Heart right ventricle (tissue), 16 donors: ENCODE data around the gene PTDSS2. TPM values are rescaled to one million over a fixed set of nuclear protein-coding genes. Genes with fewer than 3 reads are reported as not detected.
A peak's percentile ranks its signal among the peaks of the same experiment; 100 is the strongest.

Experiments
- ATAC-seq, 8 donors: fragments of 200-7000 bp; cut with Tn5 transposase; one replicate each; pipeline ENCODE4 v1.9.1; 2020; ENCODE audit warnings: mild to moderate bottlenecking in 8 of 8, moderate library complexity in 8 of 8, moderate number of reproducible peaks in 1 of 8
- DNase-seq, 2 donors: peaks; one replicate each; pipeline ENCODE4 v3.0.0-alpha.2; 2020
- H3K27ac ChIP-seq, 10 donors: fragments of 200-600 bp; sonication (generic) in 2 of 10; one replicate each; pipeline versions ENCODE4 v1.5.0 to v1.8.0; 2020 to 2022; ENCODE audit warnings: mild to moderate bottlenecking in 3 of 10
- H3K27me3 ChIP-seq, 7 donors: fragments of 200-600 bp; one replicate each; pipeline ENCODE4 v1.8.0; 2021 to 2022; ENCODE audit warnings: mild to moderate bottlenecking in 2 of 7
- H3K36me3 ChIP-seq, 9 donors: fragments of 200-600 bp; sonication (generic) in 1 of 9; one replicate each; pipeline versions ENCODE4 v1.5.0 to v1.8.0; 2020 to 2022; ENCODE audit warnings: mild to moderate bottlenecking in 2 of 9
- H3K4me1 ChIP-seq, 9 donors: fragments of 200-600 bp; sonication (generic) in 1 of 9; one replicate each; pipeline versions ENCODE4 v1.5.0 to v1.8.0; 2020 to 2022; ENCODE audit warnings: mild to moderate bottlenecking in 4 of 9
- H3K4me3 ChIP-seq, 10 donors: fragments of 200-600 bp; sonication (generic) in 2 of 10; one replicate each; pipeline versions ENCODE4 v1.5.0 to v1.8.0; 2020 to 2022; ENCODE audit warnings: mild to moderate bottlenecking in 7 of 10, moderate library complexity in 2 of 10
- H3K9me3 ChIP-seq, 11 donors: fragments of 200-600 bp in 10 of 11; sonication (generic) in 2 of 11; one replicate each; pipeline versions ENCODE4 v1.5.0 to v1.8.0; 2013 to 2022; ENCODE audit warnings: mild to moderate bottlenecking in 2 of 11, control low read depth in 1 of 11, moderate library complexity in 1 of 11
- WGBS, 2 donors: extraction: QIAGEN DNeasy Blood & Tissue Kit; methylation state at CpG; one replicate each; pipeline ENCODE4 v1.1.7; 2013; ENCODE audit warnings: inconsistent platforms in 1 of 2; 5-methylcytosine and 5-hydroxymethylcytosine counted together
- intact Hi-C, 10 donors: fragments of 100-400 bp; cut with DNase I; formaldehyde crosslinking; loops; one replicate each; pipeline versions ENCODE4 v1.11.1 to v1.14.2; 2022
- polyA plus RNA-seq, 2 donors: library from polyadenylated mRNA; stranded (reverse); fragments of 200-250 nt; gene quantifications; one replicate each; pipeline ENCODE4 v1.2.3, GENCODE V29; 2013
- total RNA-seq, 10 donors: library from RNA; stranded (reverse); fragmentation: NEBNext Ultra II Directional in 3 of 10; extraction: Animal tissue kit (Norgen Biotek cat#: 25700) in 3 of 10; gene quantifications; one replicate each; pipeline versions ENCODE4 v1.2.1 to v1.2.4, GENCODE V29; 2021 to 2023
- TF ChIP-seq, protein P1 (sequence below), 9 donors: fragments of 200-600 bp; sonication (generic) in 2 of 9; IDR thresholded peaks; one replicate each; pipeline versions ENCODE4 v1.5.0 to v1.8.0; 2021 to 2022; ENCODE audit warnings: antibody characterized with exemption in 9 of 9, mild to moderate bottlenecking in 5 of 9, moderate library complexity in 1 of 9
- donor health status: Arrhythmogenic right ventricular cardiomyopathy.
- donor health status: ischemic (EF 13 %, LVEDD 7.1; RV severe dilation, severe dysfunction).
- donor health status: healthy with polysubstance abuse.
- donor health status: DM: no; HTN: yes; CAD: no.
- donor health status: DM: no; HTN: no; CAD: no.
- donor health status: ischemic (EF 25% LVEDD 6.9; RV normal size, moderate dysfunction).
- donor health status: ischemic (EF 25% LVEDD 5.7; RV mildly dilated, moderate dysfunction).
- donor health status: healthy.
- donor health status: DM: yes; HTN: yes; CAD: no.
- donor health status: Ischemic cardiomyopathy.
- donor health status: ischemic (EF 35%, LVEDD 5.7; RV mildly dilated, moderate dysfunction).
- donor health status: nonischemic (EF 11% LVEDD 7.7; RV severe dilation, severe dysfunction).
- donor health status: DM: yes; HTN: yes; CAD: no.
- donor health status: PGD.
- donor health status: ischemic (EF 29% LVEDD 5.4; RV normal size, mild dysfunction).
- donor health status: nonischemic (EF 23%, LVEDD 6.1; RV moderate dilation, normal function).

PTDSS2 gene
- total and polyA plus RNA-seq, 12 donors = 16.7 to 55.5 (median 26.3) TPM

DNA sequence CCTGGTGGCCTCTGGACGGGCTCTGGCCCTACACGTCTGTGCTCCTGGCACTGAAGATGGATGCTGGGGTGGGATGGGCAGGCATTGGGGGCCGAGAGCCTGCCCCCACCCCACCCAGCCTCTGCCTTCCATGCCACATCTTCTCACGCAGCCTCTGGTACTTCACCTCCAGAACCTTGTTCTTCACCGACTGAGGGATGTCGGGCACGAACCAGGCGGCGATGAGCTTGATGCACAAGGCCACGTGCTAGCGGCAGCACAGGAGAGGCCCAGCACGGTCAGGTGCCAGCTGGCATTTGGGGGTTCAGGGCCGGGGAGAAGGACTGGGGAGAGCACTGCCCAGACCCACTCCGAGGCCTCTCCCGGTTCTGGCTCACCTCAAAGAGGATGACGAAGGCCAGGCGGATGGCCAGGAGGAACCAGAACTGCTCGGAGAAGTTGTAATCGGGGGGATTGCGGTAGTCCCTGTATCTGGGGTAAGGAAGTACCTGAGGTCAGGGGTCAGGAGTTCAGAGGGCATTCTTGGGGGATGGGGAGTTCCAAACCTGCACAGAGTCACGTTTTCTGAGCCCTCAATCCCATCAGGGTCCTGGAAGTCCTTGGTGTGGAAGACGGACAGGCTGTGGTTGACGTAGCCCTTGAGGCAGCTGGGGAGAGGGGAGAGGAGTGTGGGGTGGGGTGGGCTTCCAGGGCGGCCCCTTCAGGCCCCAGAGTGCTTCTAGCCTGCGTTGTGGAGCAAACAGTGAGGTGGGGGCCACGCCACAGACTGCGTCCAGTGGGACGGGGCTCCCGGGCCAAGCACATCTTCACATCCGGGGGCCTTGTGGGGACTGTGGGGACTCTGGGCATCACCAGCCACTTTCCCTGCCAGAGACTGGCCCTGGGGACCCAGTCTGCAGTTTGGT lies 31.5 kb upstream of the PTDSS2 start:
- Histone ChIP-seq H3K36me3 (no peaks in the 10 kb centered on the region), H3K4me1 (peaks cover 0 to 29% (median 12%) of the 10 kb centered on the region in 9 donors), H3K9me3 (no peaks in the 10 kb centered on the region), H3K27me3 (peaks cover 9 to 81% (median 60%) of the 10 kb centered on the region in 7 donors), H3K27ac (peak overlapping the region in 1 of 10 donors; percentile 96), H3K4me3 (no peak overlapping the region)
- DNase-seq (no peak), ATAC-seq (no peak)
- TF ChIP-seq, protein P1, sequence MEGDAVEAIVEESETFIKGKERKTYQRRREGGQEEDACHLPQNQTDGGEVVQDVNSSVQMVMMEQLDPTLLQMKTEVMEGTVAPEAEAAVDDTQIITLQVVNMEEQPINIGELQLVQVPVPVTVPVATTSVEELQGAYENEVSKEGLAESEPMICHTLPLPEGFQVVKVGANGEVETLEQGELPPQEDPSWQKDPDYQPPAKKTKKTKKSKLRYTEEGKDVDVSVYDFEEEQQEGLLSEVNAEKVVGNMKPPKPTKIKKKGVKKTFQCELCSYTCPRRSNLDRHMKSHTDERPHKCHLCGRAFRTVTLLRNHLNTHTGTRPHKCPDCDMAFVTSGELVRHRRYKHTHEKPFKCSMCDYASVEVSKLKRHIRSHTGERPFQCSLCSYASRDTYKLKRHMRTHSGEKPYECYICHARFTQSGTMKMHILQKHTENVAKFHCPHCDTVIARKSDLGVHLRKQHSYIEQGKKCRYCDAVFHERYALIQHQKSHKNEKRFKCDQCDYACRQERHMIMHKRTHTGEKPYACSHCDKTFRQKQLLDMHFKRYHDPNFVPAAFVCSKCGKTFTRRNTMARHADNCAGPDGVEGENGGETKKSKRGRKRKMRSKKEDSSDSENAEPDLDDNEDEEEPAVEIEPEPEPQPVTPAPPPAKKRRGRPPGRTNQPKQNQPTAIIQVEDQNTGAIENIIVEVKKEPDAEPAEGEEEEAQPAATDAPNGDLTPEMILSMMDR (IDR thresholded peaks at IDR 0.05) = no peak
- WGBS, 2 donors = 84 to 87% methylated on average over 30 of the region's 30 CpGs
- intact Hi-C loops = no loop called here

DNA sequence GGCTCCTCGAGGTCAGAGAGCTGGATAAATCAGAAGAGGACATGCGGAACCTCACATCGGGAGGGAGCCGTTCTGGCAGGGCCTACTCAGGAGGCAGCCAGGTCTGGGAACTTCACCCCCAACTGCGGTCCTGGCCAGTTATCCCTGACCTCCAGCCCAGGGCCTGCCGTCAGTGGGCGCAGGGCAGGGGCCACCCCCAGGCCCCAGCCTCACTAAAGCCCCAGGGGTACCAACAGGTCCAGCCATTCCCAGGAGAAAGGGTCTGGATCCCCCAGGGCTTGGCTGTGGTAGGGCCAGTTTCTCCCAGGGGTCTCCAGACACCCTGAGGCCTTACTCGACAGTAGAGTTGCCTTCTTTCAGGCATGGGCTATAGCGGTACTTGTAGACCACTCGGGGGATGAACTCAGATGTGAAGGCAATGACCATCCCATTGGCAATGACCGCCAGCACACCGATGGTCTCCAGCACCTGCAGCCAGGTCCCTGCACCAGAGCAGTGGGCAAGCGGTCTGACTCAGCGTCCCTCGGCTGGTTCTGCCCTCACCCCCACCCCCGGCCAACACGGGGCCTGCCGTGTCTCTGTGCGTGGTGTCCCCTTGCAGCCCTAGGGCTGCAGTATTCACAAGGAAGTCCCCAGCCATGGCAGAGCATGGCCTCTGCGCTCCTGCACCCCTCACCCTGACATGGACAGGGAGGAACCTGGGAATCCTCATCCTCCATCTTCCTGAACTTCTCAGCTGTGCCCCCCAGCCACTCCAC lies 30.7 kb upstream of the PTDSS2 start:
- intact Hi-C loops = no loop called here
- no peak for ATAC-seq
- no peak for DNase-seq
- 84 to 85% methylated on average over 20 of the region's 20 CpGs for WGBS, 2 donors
- no peaks in the 10 kb centered on the region for H3K9me3 ChIP-seq
- H3K27me3 ChIP-seq = peaks cover 9 to 88% (median 66%) of the 10 kb centered on the region in 7 donors
- TF ChIP-seq, protein P1 (IDR thresholded peaks at IDR 0.05) = no peak
- H3K4me3 ChIP-seq = no peak overlapping the region
- H3K27ac ChIP-seq = no peak overlapping the region
- peaks cover 0 to 28% (median 12%) of the 10 kb centered on the region in 9 donors for H3K4me1 ChIP-seq
- H3K36me3 ChIP-seq = no peaks in the 10 kb centered on the region

DNA sequence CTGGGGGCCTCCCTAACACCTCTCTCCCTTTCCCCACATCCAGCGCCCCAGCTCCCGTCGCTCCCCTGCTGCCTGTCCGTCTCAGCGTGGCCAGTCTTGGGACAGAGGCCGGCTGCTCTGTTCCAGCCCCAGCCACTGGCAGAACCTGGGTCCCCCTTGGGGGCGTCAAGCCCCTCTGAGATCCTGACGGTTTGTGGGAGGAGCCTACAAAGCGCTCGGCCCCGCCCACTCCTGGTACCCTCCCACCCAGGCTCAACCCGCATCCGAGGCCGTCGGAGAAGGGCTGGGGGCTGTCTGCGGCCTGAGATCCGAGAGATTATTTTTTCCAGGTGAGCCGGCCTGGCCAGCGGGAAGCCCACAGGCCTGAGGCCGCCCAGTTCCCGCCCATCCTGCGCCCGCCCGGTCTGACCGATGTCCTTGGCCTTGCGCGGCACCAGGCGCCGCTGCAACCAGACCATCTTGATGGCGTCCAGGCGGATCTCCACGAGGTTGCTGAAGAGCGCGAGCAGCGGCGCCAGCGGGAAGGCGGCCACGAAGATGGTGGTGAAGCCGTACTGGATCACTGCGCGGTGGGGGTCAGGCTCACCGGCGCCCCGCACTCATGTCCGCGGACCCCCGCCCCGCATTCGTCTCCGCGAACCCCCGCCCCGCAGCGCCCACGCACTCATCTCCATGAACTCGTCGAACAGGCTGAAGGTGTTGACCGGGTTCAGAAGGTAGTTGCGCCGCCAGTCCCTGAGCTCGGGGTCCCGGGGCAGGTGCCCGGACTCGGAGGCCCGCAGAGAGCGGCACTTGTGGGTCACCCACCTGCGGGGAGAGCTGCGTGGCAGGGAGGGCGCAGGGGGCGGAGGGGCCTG lies 29.8 kb upstream of the PTDSS2 start:
- no peak for ATAC-seq
- whole genome bisulfite sequencing, 2 donors = 38 to 51% methylated on average over 71 of the region's 71 CpGs
- no peaks in the 10 kb centered on the region for H3K36me3 ChIP-seq

More for the DNA sequence above, 29.8 kb upstream of the PTDSS2 start:
- H3K27me3 ChIP-seq = peaks cover 9 to 87% (median 68%) of the 10 kb centered on the region in 7 donors
- peaks cover 0 to 3% (median 0%) of the 10 kb centered on the region in 11 donors for H3K9me3 ChIP-seq
- TF ChIP-seq, protein P1 (IDR thresholded peaks at IDR 0.05) = no peak
- H3K4me3 ChIP-seq = no peak overlapping the region
- H3K27ac ChIP-seq = no peak overlapping the region
- intact Hi-C loops = no loop called here
- DNase-seq = peak in 1 of 2 donors; percentile 14
- peaks cover 0 to 27% (median 12%) of the 10 kb centered on the region in 9 donors for H3K4me1 ChIP-seq
